IMR-90 (cell line): Measurements from ENCODE around the gene FAM162B. TPM values are rescaled to one million over a fixed set of nuclear protein-coding genes. Genes with fewer than 3 reads are reported as not detected.

Experiments used
- ATAC-seq: fragments of 200-7000 bp; cut with Tn5 transposase; 2 replicates; pipeline ENCODE4 v1.9.1; 2020; ENCODE audit warnings: low read depth, mild to moderate bottlenecking, moderate library complexity
- BruUV-seq: library from RNA; stranded (reverse); fragments of 400-500 nt; replicated peaks from 2 replicates; lab custom pipeline; 2021; lab: Mats Ljungman, UMichigan
- CTCF ChIA-PET: fragments of 300-600 bp; formaldehyde crosslinking; extraction: SDS; loops from one replicate; lab custom pipeline; 2021; ENCODE audit warnings: antibody characterized with exemption; lab: Yijun Ruan, JAX
- POLR2A ChIA-PET: fragments of 300-600 bp; sonication (Branson Sonifier 250); formaldehyde crosslinking; loops from one replicate; lab custom pipeline; 2022; ENCODE audit warnings: antibody characterized with exemption; ENCODE audit not compliant: unreplicated experiment; lab: Charles Lee
- DNase-seq: peaks from one replicate; pipeline ENCODE4 v3.0.0; 2013
- H2AFZ ChIP-seq: replicated peaks from 2 replicates; pipeline ENCODE3; 2013; ENCODE audit warnings: low read length, mild to moderate bottlenecking; ENCODE audit not compliant: poor library complexity
- H2AK5ac ChIP-seq: 2 replicates; pipeline ENCODE4 v1.6.1; 2013; ENCODE audit warnings: low read depth, low read length, inconsistent platforms
- H2AK9ac ChIP-seq: replicated peaks from 2 replicates; pipeline ENCODE3; 2013; ENCODE audit warnings: mild to moderate bottlenecking, low read depth, low read length, moderate library complexity; ENCODE audit not compliant: poor library complexity
- H2BK120ac ChIP-seq: 2 replicates; pipeline ENCODE4 v1.6.1; 2013; ENCODE audit warnings: low read depth, low read length, inconsistent platforms
- H2BK15ac ChIP-seq: 3 replicates; pipeline ENCODE4 v1.6.1; 2013; ENCODE audit warnings: low read depth, low read length, inconsistent platforms
- H2BK20ac ChIP-seq: 2 replicates; pipeline ENCODE4 v1.6.1; 2013; ENCODE audit warnings: low read depth, mild to moderate bottlenecking, inconsistent platforms, low read length, moderate library complexity
- H2BK5ac ChIP-seq: 2 replicates; pipeline ENCODE4 v1.6.1; 2013; ENCODE audit warnings: mild to moderate bottlenecking, low read depth, low read length, inconsistent platforms; ENCODE audit not compliant: poor library complexity, severe bottlenecking
- H3K14ac ChIP-seq: replicated peaks from 2 replicates; pipeline ENCODE4 v1.6.1; 2013; ENCODE audit warnings: low read depth, low read length, inconsistent platforms
- H3K18ac ChIP-seq: 2 replicates; pipeline ENCODE4 v1.6.1; 2013; ENCODE audit warnings: low read depth, low read length, control low read depth
- H3K23ac ChIP-seq: 2 replicates; pipeline ENCODE4 v1.6.1; 2013; ENCODE audit warnings: low read depth, low read length, inconsistent platforms
- H3K27ac ChIP-seq: 2 replicates; pipeline ENCODE4 v1.5.1; 2013; ENCODE audit warnings: mild to moderate bottlenecking, control low read depth, low read length; ENCODE audit not compliant: insufficient read depth
- H3K27me3 ChIP-seq: 2 replicates; pipeline ENCODE4 v1.6.1; 2013; ENCODE audit warnings: low read length; ENCODE audit not compliant: control insufficient read depth, insufficient read depth
- H3K36me3 ChIP-seq: 2 replicates; pipeline ENCODE4 v1.6.1; 2013; ENCODE audit warnings: low read length, mixed read lengths; ENCODE audit not compliant: control insufficient read depth, insufficient read depth
- H3K4ac ChIP-seq: 2 replicates; pipeline ENCODE4 v1.6.1; 2013; ENCODE audit warnings: low read depth, low read length, inconsistent platforms
- H3K4me1 ChIP-seq: 2 replicates; pipeline ENCODE4 v1.6.1; 2013; ENCODE audit warnings: low read length, mixed read lengths; ENCODE audit not compliant: control insufficient read depth, insufficient read depth
- H3K4me2 ChIP-seq: 2 replicates; pipeline ENCODE4 v1.6.1; 2013; ENCODE audit warnings: low read depth, mild to moderate bottlenecking, control low read depth, low read length, moderate library complexity
- H3K4me3 ChIP-seq: 2 replicates; pipeline ENCODE4 v1.5.1; 2013; ENCODE audit warnings: low read depth, mild to moderate bottlenecking, control low read depth, low read length, moderate library complexity; ENCODE audit not compliant: insufficient read depth
- H3K56ac ChIP-seq: 2 replicates; pipeline ENCODE4 v1.6.1; 2013; ENCODE audit warnings: low read length, inconsistent platforms; ENCODE audit not compliant: insufficient read depth; ENCODE audit errors: extremely low read depth
- H3K79me1 ChIP-seq, 2 experiments: 2 replicates each; pipeline ENCODE4 v1.6.1; 2013; ENCODE audit warnings: low read length in 2 of 2, inconsistent platforms in 1 of 2, low read depth in 1 of 2
- H3K9ac ChIP-seq: 2 replicates; pipeline ENCODE4 v1.6.1; 2013; ENCODE audit warnings: low read depth, low read length, control low read depth
- H3K9me1 ChIP-seq: 2 replicates; pipeline ENCODE4 v1.6.1; 2013; ENCODE audit warnings: low read length, inconsistent platforms; ENCODE audit not compliant: insufficient read depth
- H3K9me3 ChIP-seq: 2 replicates; pipeline ENCODE4 v1.6.1; 2013; ENCODE audit warnings: low read length; ENCODE audit not compliant: control insufficient read depth, insufficient read depth
- H4K20me1 ChIP-seq: 2 replicates; pipeline ENCODE4 v1.6.1; 2013; ENCODE audit warnings: low read length, inconsistent platforms; ENCODE audit not compliant: insufficient read depth
- H4K5ac ChIP-seq: 2 replicates; pipeline ENCODE4 v1.6.1; 2013; ENCODE audit warnings: mild to moderate bottlenecking, low read depth, low read length, control low read depth
- H4K8ac ChIP-seq, 2 experiments: 2 replicates each; pipeline ENCODE4 v1.6.1; 2013; ENCODE audit warnings: low read depth in 2 of 2, low read length in 2 of 2, control low read depth in 1 of 2, inconsistent platforms in 1 of 2
- H4K91ac ChIP-seq: 2 replicates; pipeline ENCODE4 v1.6.1; 2013; ENCODE audit warnings: low read depth, low read length, inconsistent platforms; ENCODE audit not compliant: insufficient read depth
- FOS ChIP-seq: fragments of 150-350 bp; IDR thresholded peaks from 2 replicates; pipeline ENCODE4 v1.6.1; 2016; ENCODE audit warnings: low read depth, low read length
- MAFK ChIP-seq: IDR thresholded peaks from 2 replicates; pipeline ENCODE4 v1.6.1; 2012; ENCODE audit warnings: low read depth, low read length, improper control_type of control experiment
- RAD21 ChIP-seq: IDR thresholded peaks from 2 replicates; pipeline ENCODE4 v1.6.1; 2012; ENCODE audit warnings: low read length, improper control_type of control experiment
- WGBS, 2 experiments: methylation state at CpG; one replicate each; pipeline versions ENCODE4 v1.1.5 to v1.1.7; 2013; ENCODE audit warnings: missing lambda C conversion rate in 2 of 2; ENCODE audit not compliant: insufficient read length in 1 of 2; ENCODE audit errors: extremely low coverage in 2 of 2; 5-methylcytosine and 5-hydroxymethylcytosine counted together
- dilution Hi-C: fragments of 300-500 bp; cut with HindIII; formaldehyde crosslinking; loops from one replicate; pipeline ENCODE4 v1.14.3; 2018; ENCODE audit warnings: low sequenced_read_pairs; ENCODE audit not compliant: unreplicated experiment
- in situ Hi-C: fragments of 300-500 bp; cut with MboI; formaldehyde crosslinking; loops from 3 replicates; pipeline ENCODE4 v1.14.3; 2019; ENCODE audit warnings: low sequenced_read_pairs, inconsistent platforms, mixed read lengths
- intact Hi-C: fragments of 100-400 bp; cut with micrococcal nuclease; formaldehyde crosslinking; loops from 2 replicates; pipeline ENCODE4 v1.10.0; 2022
- polyA plus RNA-seq, 3 experiments: library from polyadenylated mRNA; depleted of rRNA; stranded (reverse); fragments of >200 nt; gene quantifications; 2 replicates each; pipeline ENCODE4 v1.2.3, GENCODE V29; 2012; ENCODE audit warnings: low replicate concordance in 1 of 3
- total RNA-seq: library from RNA; depleted of rRNA; stranded (reverse); fragments of >200 nt; gene quantifications from 2 replicates; pipeline ENCODE4 v1.2.3, GENCODE V29; 2012

Gene FAM162B
- total and polyA plus RNA-seq, 2 of the 4 experiments (the other 2 are of a cell fraction) = 2.9 to 3.2 TPM

DNA sequence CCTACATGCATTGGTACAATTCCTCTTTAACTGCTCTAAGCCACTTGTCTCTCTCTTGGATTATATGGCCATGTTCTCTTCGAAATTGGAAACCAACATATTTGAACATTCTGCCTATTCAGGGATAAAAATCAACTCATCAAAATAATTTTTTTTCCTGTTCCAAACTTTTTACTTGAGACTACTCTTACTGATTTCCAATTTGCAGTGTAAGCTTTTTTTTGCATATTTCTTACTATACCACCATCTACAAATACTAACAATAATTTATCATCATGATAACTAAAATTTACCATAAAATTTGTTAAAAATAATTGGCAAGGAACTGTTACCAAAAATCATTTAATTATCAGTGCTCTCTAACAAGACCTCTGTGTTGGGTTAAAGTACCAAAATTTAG, 6.9 kb upstream of the FAM162B start:
- no peak overlapping the region for H3K9ac ChIP-seq
- H2AK5ac ChIP-seq = no peak overlapping the region
- CTCF ChIA-PET = no interaction called here
- POLR2A ChIA-PET = no interaction called here
- no peak overlapping the region for H2BK20ac ChIP-seq
- no peak overlapping the region for H3K23ac ChIP-seq
- no peaks in the 10 kb centered on the region for H3K36me3 ChIP-seq
- no peaks in the 10 kb centered on the region for H4K20me1 ChIP-seq
- H3K79me1 ChIP-seq = no peaks in the 10 kb centered on the region
- H2AFZ ChIP-seq = no peak overlapping the region
- H3K27me3 ChIP-seq = no peaks in the 10 kb centered on the region; the same call in 1 of the 2 replicates
- H3K4me3 ChIP-seq = no peak overlapping the region
- H4K91ac ChIP-seq = no peak overlapping the region
- in situ Hi-C loops = no loop called here
- H3K4ac ChIP-seq = no peak overlapping the region
- no TSS peak for BruUV-seq
- DNase-seq (no peak), ATAC-seq (no peak)
- no peak overlapping the region for H3K18ac ChIP-seq
- H2BK5ac ChIP-seq = no peak overlapping the region
- no peaks in the 10 kb centered on the region for H3K9me1 ChIP-seq
- H4K8ac ChIP-seq = no peak overlapping the region
- dilution Hi-C loops = no loop called here
- TF ChIP-seq FOS (no peak), MAFK (peak; percentile 70), RAD21 (no peak)
- no peak overlapping the region for H2BK15ac ChIP-seq
- WGBS, 2 experiments = 40% methylated on average over 1 of the region's 1 CpG; no CpG with 5 or more reads in 1 of the 2 experiments
- H2BK120ac ChIP-seq = no peak overlapping the region
- no peak overlapping the region for H3K4me2 ChIP-seq
- no peak overlapping the region for H3K56ac ChIP-seq
- no peaks in the 10 kb centered on the region for H3K9me3 ChIP-seq
- H3K4me1 ChIP-seq = no peaks in the 10 kb centered on the region
- H2AK9ac ChIP-seq = no peak overlapping the region
- H3K14ac ChIP-seq = no peak overlapping the region
- no peak overlapping the region for H3K27ac ChIP-seq
- intact Hi-C loops = no loop called here
- H4K5ac ChIP-seq = no peak overlapping the region
